Neural progenitor cell (in vitro differentiated cells): Measurements from ENCODE around the gene UBE2QL1. TPM values are rescaled to one million over a fixed set of nuclear protein-coding genes. Genes with fewer than 3 reads are reported as not detected.

Experiments used
- DNase-seq: peaks from one replicate; pipeline ENCODE4 v3.0.0-alpha.2; 2016; ENCODE audit warnings: low spot score
- H2AFZ ChIP-seq: fragments of 200-600 bp; sonication (generic); replicated peaks from 2 replicates; pipeline ENCODE4 v1.6.1; 2016; ENCODE audit warnings: antibody characterized with exemption
- H3F3A ChIP-seq: fragments of 200-600 bp; sonication (generic); 2 replicates; pipeline ENCODE4 v1.6.1; 2016; ENCODE audit warnings: antibody characterized with exemption, low read depth
- H3K27ac ChIP-seq: fragments of 200-600 bp; sonication (generic); 2 replicates; pipeline ENCODE4 v1.5.1; 2016; ENCODE audit warnings: mild to moderate bottlenecking
- H3K27me3 ChIP-seq: fragments of 200-600 bp; sonication (generic); 2 replicates; pipeline ENCODE4 v1.6.1; 2016; ENCODE audit warnings: mild to moderate bottlenecking, moderate library complexity
- H3K36me3 ChIP-seq: fragments of 200-600 bp; sonication (generic); 2 replicates; pipeline ENCODE4 v1.5.1; 2016
- H3K4me1 ChIP-seq: fragments of 200-600 bp; sonication (generic); 2 replicates; pipeline ENCODE4 v1.6.1; 2016; ENCODE audit warnings: mixed run types
- H3K4me2 ChIP-seq: fragments of 200-600 bp; sonication (generic); 2 replicates; pipeline ENCODE4 v1.6.1; 2016
- H3K4me3 ChIP-seq: fragments of 200-600 bp; sonication (generic); 2 replicates; pipeline ENCODE4 v1.5.1; 2016
- H3K79me2 ChIP-seq: fragments of 200-600 bp; sonication (generic); 2 replicates; pipeline ENCODE4 v1.6.1; 2016; ENCODE audit warnings: low read depth
- H3K9ac ChIP-seq: fragments of 200-600 bp; sonication (generic); 2 replicates; pipeline ENCODE4 v1.6.1; 2016
- H3K9me3 ChIP-seq: fragments of 200-600 bp; sonication (generic); 2 replicates; pipeline ENCODE4 v1.5.1; 2016; ENCODE audit warnings: low read depth
- H4K20me1 ChIP-seq: fragments of 200-600 bp; sonication (generic); 2 replicates; pipeline ENCODE4 v1.6.1; 2016; ENCODE audit warnings: low read depth
- H3K27ac Mint-ChIP-seq: 3 replicates; pipeline ENCODE4 v1.8.0; 2021; ENCODE audit warnings: mixed read lengths
- H3K27me3 Mint-ChIP-seq: 2 replicates; pipeline ENCODE4 v1.8.0; 2022; ENCODE audit warnings: low read depth, mild to moderate bottlenecking, inconsistent platforms, moderate library complexity, mixed read lengths; ENCODE audit not compliant: insufficient read depth
- H3K36me3 Mint-ChIP-seq: 3 replicates; pipeline ENCODE4 v1.8.0; 2021; ENCODE audit warnings: mixed read lengths
- H3K4me1 Mint-ChIP-seq: 3 replicates; pipeline ENCODE4 v1.8.0; 2021; ENCODE audit warnings: mixed read lengths
- H3K4me3 Mint-ChIP-seq: 3 replicates; pipeline ENCODE4 v1.8.0; 2021; ENCODE audit warnings: mild to moderate bottlenecking, moderate library complexity, mixed read lengths
- H3K9me3 Mint-ChIP-seq: 3 replicates; pipeline ENCODE4 v1.8.0; 2020; ENCODE audit warnings: mixed read lengths
- EZH2 ChIP-seq: fragments of 200-600 bp; sonication (generic); IDR thresholded peaks from 2 replicates; pipeline ENCODE4 v1.6.1; 2017; ENCODE audit warnings: antibody characterized with exemption, mild to moderate bottlenecking, moderate library complexity
- EZH2phosphoT487 ChIP-seq: fragments of 200-600 bp; sonication (generic); IDR thresholded peaks from 2 replicates; pipeline ENCODE4 v1.6.1; 2017; ENCODE audit warnings: antibody characterized with exemption
- total RNA-seq: library from RNA; depleted of rRNA; stranded (reverse); fragments of >200 nt; gene quantifications from 2 replicates; pipeline ENCODE4 v1.2.3, GENCODE V29; 2015; ENCODE audit warnings: low replicate concordance
- TF ChIP-seq, protein P1 (sequence below): fragments of 200-600 bp; sonication (generic); IDR thresholded peaks from 2 replicates; pipeline ENCODE4 v1.5.1; 2017; ENCODE audit warnings: antibody characterized with exemption, mild to moderate bottlenecking

Gene UBE2QL1
- total RNA-seq, 1 donor from 2014 or later, result 0.30 TPM

DNA sequence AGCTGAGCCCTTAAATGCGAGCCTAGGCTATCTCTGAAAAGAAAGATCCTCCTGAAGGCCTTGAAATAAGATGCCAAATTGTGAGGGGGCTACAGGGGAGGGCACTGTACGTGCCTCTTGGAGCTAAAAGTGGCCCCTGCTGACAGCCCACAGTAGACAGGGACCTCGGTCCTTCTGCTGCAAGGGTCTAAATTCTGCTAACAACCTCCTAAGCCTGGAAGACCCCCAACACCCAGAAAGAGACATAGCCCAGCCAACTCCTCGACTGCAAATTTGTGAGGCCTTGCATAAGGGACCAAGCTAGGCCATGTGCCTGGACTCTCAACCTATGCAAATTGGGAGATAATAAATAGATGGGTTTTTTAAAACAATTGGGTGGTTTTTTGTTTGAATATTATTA is 54.7 kb downstream of the UBE2QL1 start:
- H3K27ac Mint-ChIP-seq, result no peak overlapping the region
- DNase-seq, result no peak
- no peaks in the 10 kb centered on the region for H3K27me3 ChIP-seq
- H3F3A ChIP-seq, result no peaks in the 10 kb centered on the region
- no peaks in the 10 kb centered on the region for H3K79me2 ChIP-seq
- no peaks in the 10 kb centered on the region for H3K36me3 Mint-ChIP-seq
- H3K4me2 ChIP-seq, result no peak overlapping the region
- H4K20me1 ChIP-seq, result no peaks in the 10 kb centered on the region
- no peak overlapping the region for H3K9ac ChIP-seq
- H3K36me3 ChIP-seq, result no peaks in the 10 kb centered on the region
- no peak overlapping the region for H3K4me3 ChIP-seq
- no peak overlapping the region for H3K4me3 Mint-ChIP-seq
- H3K4me1 Mint-ChIP-seq, result peaks cover 11% of the 10 kb centered on the region
- H3K9me3 ChIP-seq, result no peaks in the 10 kb centered on the region
- peaks cover 4% of the 10 kb centered on the region for H3K9me3 Mint-ChIP-seq
- no peak overlapping the region for H2AFZ ChIP-seq
- TF ChIP-seq EZH2 (no peak), EZH2phosphoT487 (no peak)
- TF ChIP-seq, protein P1, sequence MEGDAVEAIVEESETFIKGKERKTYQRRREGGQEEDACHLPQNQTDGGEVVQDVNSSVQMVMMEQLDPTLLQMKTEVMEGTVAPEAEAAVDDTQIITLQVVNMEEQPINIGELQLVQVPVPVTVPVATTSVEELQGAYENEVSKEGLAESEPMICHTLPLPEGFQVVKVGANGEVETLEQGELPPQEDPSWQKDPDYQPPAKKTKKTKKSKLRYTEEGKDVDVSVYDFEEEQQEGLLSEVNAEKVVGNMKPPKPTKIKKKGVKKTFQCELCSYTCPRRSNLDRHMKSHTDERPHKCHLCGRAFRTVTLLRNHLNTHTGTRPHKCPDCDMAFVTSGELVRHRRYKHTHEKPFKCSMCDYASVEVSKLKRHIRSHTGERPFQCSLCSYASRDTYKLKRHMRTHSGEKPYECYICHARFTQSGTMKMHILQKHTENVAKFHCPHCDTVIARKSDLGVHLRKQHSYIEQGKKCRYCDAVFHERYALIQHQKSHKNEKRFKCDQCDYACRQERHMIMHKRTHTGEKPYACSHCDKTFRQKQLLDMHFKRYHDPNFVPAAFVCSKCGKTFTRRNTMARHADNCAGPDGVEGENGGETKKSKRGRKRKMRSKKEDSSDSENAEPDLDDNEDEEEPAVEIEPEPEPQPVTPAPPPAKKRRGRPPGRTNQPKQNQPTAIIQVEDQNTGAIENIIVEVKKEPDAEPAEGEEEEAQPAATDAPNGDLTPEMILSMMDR, result no peak
- H3K27ac ChIP-seq, result no peak overlapping the region
- H3K27me3 Mint-ChIP-seq, result peaks cover 8% of the 10 kb centered on the region
- no peaks in the 10 kb centered on the region for H3K4me1 ChIP-seq

- H3K27ac Mint-ChIP-seq, result no peak overlapping the region
- H3K4me3 Mint-ChIP-seq, result no peak overlapping the region
These were observed 56.2 kb downstream of the UBE2QL1 start for GRCh38 chr5:6504677-6505415.

GRCh38 chr5:6505416-6505755 is 56.7 kb downstream of the UBE2QL1 start:
- H3K27ac ChIP-seq, result no peak overlapping the region
- H3F3A ChIP-seq, result no peaks in the 10 kb centered on the region
- no peaks in the 10 kb centered on the region for H3K27me3 ChIP-seq
- Mint-ChIP-seq H3K27ac (no peak overlapping the region), H3K4me3 (no peak overlapping the region), H3K36me3 (no peaks in the 10 kb centered on the region), H3K9me3 (peaks cover 4% of the 10 kb centered on the region), H3K4me1 (peaks cover 5% of the 10 kb centered on the region), H3K27me3 (peaks cover 8% of the 10 kb centered on the region)
- TF ChIP-seq, protein P1, result no peak
- TF ChIP-seq EZH2phosphoT487, result no peak
- no peak for TF ChIP-seq EZH2
- no peak overlapping the region for H3K4me3 ChIP-seq
- no peak for DNase-seq
- H3K4me2 ChIP-seq, result no peak overlapping the region
- H3K4me1 ChIP-seq, result no peaks in the 10 kb centered on the region
- H3K36me3 ChIP-seq, result no peaks in the 10 kb centered on the region
- no peaks in the 10 kb centered on the region for H3K79me2 ChIP-seq
- H4K20me1 ChIP-seq, result no peaks in the 10 kb centered on the region
- H3K9me3 ChIP-seq, result no peaks in the 10 kb centered on the region
- H3K9ac ChIP-seq, result no peak overlapping the region
- H2AFZ ChIP-seq, result no peak overlapping the region

More at GRCh38 chr5:6504677-6505415, 56.2 kb downstream of the UBE2QL1 start:
- H3K4me3 ChIP-seq, result no peak overlapping the region
- peaks cover 5% of the 10 kb centered on the region for H3K4me1 Mint-ChIP-seq
- no peaks in the 10 kb centered on the region for H3K36me3 ChIP-seq
- no peaks in the 10 kb centered on the region for H3K4me1 ChIP-seq
- no peak overlapping the region for H3K4me2 ChIP-seq
- no peaks in the 10 kb centered on the region for H4K20me1 ChIP-seq
- H3F3A ChIP-seq, result no peaks in the 10 kb centered on the region
- TF ChIP-seq EZH2 (no peak), EZH2phosphoT487 (no peak)
- TF ChIP-seq, protein P1, result no peak
- no peaks in the 10 kb centered on the region for H3K9me3 ChIP-seq
- peaks cover 8% of the 10 kb centered on the region for H3K27me3 Mint-ChIP-seq
- DNase-seq, result no peak
- H3K79me2 ChIP-seq, result no peaks in the 10 kb centered on the region
- H3K9ac ChIP-seq, result no peak overlapping the region
- peaks cover 4% of the 10 kb centered on the region for H3K9me3 Mint-ChIP-seq
- no peaks in the 10 kb centered on the region for H3K36me3 Mint-ChIP-seq
- no peak overlapping the region for H2AFZ ChIP-seq
- H3K27ac ChIP-seq, result no peak overlapping the region
- no peaks in the 10 kb centered on the region for H3K27me3 ChIP-seq
